Measurements from ENCODE around the gene TYW3.

DNA sequence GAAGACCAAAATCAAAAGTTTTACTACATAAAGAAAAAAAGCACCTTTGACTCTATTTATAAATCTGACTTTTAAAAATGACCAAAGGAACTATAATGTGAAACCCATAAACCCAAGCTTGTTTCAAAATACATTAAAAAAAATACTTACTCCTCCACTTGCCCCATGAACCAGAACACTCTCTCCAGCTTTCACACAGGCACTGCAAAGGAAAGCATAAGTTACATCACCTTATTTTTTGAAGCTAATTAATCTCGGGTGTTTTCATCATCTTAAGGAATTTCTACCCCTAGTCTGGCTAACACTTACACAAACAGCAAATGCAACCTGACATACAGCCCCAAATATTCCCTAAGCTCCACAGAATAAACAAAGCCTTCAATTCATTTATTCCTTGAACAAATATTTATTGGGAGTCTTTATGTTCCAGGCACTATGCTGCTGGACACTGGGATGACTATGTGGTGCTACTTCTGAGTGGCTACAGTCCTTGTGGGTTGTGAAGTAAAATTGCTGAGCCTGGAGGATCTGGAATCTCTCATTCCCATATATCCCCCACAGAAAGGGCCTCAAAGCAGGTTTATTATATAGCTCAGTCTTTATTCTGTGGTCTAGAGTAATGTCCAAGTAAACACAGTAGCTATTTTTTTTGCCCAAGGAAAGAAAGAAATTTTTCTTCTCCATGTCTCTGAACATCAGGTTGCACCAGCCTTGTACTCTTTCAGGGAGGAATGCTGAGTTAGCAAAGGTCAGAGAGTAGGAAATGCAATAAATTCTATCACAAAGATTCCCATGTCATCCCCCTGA is 18.3 kb upstream of the TYW3 start:
- TF ChIP-seq, protein P1, sequence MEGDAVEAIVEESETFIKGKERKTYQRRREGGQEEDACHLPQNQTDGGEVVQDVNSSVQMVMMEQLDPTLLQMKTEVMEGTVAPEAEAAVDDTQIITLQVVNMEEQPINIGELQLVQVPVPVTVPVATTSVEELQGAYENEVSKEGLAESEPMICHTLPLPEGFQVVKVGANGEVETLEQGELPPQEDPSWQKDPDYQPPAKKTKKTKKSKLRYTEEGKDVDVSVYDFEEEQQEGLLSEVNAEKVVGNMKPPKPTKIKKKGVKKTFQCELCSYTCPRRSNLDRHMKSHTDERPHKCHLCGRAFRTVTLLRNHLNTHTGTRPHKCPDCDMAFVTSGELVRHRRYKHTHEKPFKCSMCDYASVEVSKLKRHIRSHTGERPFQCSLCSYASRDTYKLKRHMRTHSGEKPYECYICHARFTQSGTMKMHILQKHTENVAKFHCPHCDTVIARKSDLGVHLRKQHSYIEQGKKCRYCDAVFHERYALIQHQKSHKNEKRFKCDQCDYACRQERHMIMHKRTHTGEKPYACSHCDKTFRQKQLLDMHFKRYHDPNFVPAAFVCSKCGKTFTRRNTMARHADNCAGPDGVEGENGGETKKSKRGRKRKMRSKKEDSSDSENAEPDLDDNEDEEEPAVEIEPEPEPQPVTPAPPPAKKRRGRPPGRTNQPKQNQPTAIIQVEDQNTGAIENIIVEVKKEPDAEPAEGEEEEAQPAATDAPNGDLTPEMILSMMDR (IDR thresholded peaks at IDR 0.05; ENCODE audit: low read length): no peak
- no peak for TF ChIP-seq EZH2 (IDR thresholded peaks at IDR 0.05; ENCODE audit: borderline replicate concordance, low read length)

Data from OCI-LY1 (cell line).